HG02973 (cell line): ENCODE data around the gene STARD9.
"Not testable (repeated sequence)": the region's sequence is repeated elsewhere in the genome, so short reads cannot be mapped to it uniquely, and the experiment has no call there.

Experiments used
- ATAC-seq: cut with Tn5 transposase; IDR thresholded peaks from one replicate; pipeline ENCODE4 v1.9.1; 2021; ENCODE audit warnings: moderate library complexity; ENCODE audit not compliant: unreplicated experiment

Gene STARD9

GRCh38 chr15:42759093-42759492, 183.7 kb downstream of the STARD9 start:
- ATAC-seq, result no peak

- no peak for ATAC-seq
Measured at GRCh38 chr15:42760759-42761158, 185.4 kb downstream of the STARD9 start.

DNA sequence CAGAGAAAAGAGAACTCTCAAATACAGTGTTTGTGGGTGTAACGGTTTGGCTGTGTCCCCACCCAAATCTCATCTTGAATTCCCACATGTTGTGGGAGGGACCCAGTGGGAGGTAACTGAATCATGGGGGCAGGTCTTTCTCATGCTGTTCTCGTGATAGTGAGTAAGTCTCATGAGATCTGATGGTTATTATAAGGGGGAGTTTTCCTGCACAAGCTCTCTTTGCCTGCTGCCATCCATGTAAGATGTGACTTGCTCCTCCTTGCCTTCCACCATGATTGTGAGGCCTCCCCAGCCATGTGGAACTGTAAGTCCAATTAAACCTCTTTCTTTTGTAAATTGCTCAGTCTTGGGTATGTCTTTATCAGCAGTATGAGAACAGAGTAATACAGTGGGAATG, 186.4 kb downstream of the STARD9 start:
- ATAC-seq, result not testable (repeated sequence)

- not testable (repeated sequence) for ATAC-seq
Measured at GRCh38 chr15:42764154-42764731, 188.8 kb downstream of the STARD9 start.

GRCh38 chr15:42766109-42766508, 190.7 kb downstream of the STARD9 start:
- not testable (repeated sequence) for ATAC-seq
